ENCODE data around the gene CCDC182. TPM values are rescaled to one million over a fixed set of nuclear protein-coding genes. Genes with fewer than 3 reads are reported as not detected.

The CCDC182 gene
- total RNA-seq = not detected in 2 replicates
- polyA plus RNA-seq (2012) = not detected

DNA sequence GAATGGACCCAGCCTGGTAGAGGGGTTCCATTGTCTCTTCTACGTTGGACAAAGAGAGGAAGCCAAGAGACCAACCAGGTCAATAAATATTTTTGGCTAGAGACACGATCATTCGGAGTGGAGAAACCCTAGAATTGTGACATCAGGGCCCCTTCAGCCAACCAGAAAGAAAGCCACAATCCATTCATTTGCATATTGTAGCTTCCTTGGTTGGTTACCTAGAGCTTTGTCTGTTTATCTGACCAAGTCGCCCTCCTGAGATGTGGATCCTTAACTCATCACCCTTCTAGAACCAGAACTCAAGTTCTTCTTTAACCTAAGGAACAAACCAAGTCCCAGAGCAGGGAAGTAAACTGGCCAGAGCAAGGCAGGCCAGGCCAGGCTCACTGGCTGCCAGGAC, at the start of gene CCDC182:
TSS of gene CCDC182 (minus strand) at position 58 of the 400 bp plus-strand sequence. CDS start at position 31, 27 bp downstream.
- no peak for DNase-seq (ENCODE audit: low read depth)

DNA sequence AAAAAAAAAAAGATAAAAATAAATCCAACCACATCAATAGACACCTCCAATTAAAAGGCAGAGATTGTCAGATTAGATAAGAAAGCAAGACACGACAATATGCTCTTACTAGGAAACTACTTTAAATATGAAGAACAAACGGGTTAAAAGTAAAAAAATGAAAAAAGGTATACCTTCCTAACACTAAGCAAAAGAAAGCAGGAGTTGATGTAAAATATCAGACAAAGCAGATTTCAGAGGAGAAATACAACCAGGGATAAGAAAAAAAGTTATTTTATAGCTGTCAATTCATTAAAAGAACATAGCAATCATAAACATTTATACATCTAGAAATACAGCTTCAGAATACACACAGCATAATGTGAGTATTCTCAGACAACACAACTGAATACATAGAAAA, 49.7 kb upstream of the CCDC182 start:
- DNase-seq (ENCODE audit: low read depth) = no peak

DNA sequence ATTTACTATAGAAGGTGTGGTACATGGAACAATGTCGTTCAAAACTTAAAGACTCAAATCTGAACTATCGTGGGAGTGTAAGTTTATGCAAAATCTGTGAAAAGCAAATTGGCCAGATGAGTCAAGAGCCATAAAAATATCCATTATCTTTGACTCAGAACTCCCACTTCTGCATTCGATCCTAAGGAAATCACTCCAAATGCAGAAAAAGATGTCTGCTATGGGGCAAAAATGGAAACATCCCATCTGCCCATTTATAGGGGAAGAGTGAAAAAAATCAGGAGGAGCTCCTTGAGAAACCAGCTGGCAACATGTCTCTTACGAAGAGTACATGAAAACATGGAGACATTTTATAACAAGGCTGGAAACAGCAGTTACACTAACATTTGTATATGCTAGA, 43.6 kb upstream of the CCDC182 start:
- no peak for DNase-seq (ENCODE audit: low read depth)

DNA sequence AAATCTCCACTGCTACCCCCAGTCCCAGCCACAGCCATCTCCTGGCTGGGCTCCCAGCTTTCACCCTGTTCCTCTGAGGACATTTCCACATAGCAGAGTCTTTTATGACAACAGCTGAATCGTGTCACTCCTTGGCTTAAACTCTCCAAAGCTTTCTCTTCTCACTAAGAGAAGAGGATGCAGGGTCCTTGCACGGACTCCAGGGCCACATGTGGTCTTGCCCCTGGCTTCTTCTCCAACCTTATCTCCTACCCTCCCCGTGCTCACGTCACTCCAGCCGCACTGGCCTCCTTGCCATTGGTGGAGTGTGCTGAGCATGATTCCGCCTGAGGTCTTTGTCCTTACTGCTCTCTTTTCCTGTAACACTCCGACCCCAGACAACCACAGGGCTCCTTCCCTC, 39.9 kb upstream of the CCDC182 start:
- DNase-seq (ENCODE audit: low read depth) = peak; percentile 69

DNA sequence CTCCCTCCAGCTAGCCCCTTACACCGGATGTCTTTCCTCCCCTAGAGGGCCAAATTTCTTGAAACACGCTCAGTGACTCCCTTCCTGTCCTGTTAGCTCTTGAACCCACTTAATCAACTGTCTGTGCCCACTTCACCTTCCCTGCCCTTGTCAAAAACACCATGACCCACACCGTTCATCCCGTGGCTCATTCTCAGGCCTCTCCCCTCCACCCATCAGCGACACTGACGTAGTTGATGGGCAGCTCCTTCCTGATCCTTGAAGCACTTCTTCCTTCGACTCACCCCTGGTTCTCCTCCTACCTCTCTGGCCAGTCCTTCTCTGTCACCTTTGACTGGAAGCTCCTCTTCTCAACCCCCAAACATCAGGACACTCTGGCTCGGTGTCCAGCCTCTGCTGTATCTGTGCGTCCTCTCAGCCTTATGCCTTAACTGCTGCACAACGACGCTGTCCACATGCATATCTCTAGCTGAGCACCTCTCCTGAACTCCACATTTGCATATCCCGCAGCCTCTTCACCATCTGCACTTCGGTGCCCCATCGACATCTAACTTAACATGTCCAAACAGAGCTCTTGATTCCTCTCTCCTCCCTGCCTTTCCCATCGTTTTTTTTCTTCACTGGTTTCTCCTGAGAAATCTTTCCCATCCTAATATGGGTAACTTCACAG, 39.3 kb upstream of the CCDC182 start:
- DNase-seq (ENCODE audit: low read depth) = no peak

DNA sequence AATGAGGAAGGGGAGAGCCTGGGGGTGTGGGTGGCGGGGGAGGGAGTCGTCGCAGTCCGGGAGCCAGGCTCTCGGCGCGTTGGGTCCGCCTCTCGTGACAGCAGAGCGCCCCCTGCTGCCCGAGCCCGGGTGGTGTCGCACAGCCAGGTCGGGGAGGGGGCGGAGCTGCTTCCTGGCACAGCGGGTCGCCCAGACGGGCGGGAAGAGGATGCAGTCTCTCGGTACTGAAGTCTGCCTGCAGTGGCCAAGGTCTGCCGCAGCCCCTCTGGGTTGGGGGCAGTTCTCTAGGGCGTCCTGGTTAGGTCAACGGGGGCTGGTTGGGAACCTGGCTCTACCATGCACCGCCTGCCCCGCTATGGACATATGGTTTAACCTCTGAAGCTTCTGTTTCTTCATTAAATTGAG, 38.2 kb upstream of the CCDC182 start:
- DNase-seq (ENCODE audit: low read depth) = peak; percentile 73

DNA sequence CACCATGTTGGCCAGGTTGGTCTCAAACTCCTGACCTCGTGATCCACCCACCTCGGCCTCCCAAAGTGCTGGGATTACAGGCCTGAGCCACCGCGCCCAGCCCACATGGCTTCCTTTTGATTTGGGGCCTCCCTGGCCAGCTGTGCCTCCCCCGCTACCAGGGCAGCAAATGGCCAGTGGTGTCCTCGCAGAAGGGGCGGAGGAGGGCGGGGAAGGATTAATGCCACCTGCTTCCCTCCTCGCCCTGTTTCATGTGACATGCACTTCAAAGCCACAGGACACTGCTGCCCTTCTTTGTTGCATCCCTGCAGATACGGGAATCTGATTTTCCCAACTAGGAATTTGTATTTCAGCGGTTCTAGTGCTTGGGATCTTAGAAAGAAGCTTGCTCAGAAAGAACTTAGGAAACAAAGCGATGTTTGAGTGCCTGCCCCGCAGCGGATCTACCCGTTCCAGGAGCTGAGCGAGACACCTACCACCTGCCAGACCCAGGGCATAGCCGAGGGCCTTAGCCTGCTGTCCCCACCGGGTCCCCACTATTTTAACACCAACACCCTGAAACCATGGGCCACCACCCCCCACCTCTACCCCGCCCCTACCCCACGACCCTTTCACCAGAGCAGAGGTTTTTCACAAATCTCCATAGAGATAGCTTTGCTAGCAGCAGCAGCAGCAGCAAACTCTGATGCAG, 37.7 kb upstream of the CCDC182 start:
- peak; percentile 95 for DNase-seq (ENCODE audit: low read depth)

DNA sequence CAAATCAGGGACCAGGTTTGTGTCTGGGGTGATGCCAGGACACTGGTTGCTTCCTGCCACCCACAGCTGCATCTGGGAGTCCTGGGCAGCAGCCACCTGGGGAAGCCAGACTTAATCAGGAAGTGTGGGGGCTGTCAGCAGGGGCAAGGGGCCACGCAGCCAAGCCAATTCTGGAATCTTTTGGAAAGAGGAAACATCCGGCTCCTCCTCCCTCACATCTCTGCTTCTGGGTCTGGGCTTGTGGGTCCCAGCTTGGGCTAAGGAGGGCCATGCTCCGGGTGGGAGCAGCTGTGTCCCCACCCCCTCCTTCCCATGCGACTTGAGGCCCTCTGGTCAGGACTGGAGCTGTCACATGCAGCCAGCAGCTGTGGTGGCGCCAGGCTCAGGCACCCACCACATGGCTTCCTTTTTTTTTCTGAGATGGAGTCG, 37.0 kb upstream of the CCDC182 start:
- peak; percentile 71 for DNase-seq (ENCODE audit: low read depth)

DNA sequence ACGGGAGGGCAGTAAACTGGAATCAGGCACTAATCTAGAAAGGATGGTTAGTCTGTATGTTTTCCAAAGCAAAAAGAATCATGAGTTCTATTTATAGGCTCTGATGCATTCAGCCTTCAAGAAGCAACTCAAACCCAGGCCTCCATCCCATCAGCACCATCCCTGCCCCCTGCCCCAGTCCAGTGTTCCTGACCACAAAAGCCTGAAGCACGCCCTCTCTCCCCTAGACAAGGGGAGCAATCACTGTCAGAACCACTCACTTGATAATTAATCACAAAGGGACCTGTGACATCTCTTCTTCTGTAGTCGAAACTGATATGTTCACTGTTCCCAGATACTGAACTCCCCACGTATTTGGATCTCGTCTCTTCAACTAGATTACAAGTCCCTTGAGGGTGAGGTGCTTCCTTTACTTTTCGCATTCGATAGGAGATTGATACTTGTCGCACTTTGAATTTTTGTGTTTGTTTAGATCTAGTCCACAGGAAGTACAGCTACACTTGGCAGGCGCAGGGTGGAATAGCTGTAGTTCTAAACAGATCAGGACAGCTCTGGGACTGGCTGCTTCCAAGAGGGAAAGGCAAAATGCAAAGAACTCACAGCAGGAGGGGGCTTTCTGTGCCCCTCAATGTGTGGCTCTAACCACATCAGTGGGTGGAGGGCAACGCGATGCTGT, 36.4 kb upstream of the CCDC182 start:
- peak; percentile 74 for DNase-seq (ENCODE audit: low read depth)

DNA sequence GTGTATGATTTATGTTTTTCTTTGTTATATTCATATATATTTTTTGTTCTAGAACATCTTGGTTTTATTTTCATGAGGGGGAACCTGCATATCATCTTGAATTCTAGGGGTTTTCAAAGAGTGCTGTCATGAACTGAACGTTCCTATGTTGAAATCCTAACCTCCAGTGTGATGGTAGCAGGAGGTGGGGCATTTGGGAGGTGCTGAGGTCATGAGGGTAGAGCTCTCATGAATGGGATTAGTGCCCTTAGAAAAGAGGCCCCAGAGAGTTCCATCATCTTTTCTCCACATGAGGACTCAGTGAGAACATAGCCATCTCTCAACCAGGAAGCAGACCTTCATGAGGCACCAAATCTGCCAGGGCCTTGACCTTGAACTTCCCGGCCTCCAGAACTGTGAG, 34.6 kb upstream of the CCDC182 start:
- DNase-seq (ENCODE audit: low read depth) = no peak

DNA sequence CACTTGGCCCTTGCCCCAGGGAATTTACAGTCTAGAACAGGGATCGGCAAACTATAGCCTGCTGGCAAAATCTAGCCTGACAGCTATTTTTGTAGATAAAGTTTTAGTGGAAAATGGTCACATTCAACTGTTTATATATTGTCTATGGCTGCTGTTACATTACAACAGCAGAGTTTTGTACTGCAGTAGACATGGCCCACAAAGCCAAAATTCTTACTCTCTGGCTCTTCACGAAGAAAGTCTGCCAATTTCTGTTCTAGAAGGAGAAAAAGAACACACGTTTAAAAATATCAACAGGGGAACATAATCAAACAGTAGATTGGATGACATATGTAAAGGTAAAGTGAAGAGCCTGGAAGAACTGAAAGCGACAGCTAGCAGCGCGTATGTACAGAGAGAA, 33.2 kb upstream of the CCDC182 start:
- DNase-seq (ENCODE audit: low read depth) = no peak

DNA sequence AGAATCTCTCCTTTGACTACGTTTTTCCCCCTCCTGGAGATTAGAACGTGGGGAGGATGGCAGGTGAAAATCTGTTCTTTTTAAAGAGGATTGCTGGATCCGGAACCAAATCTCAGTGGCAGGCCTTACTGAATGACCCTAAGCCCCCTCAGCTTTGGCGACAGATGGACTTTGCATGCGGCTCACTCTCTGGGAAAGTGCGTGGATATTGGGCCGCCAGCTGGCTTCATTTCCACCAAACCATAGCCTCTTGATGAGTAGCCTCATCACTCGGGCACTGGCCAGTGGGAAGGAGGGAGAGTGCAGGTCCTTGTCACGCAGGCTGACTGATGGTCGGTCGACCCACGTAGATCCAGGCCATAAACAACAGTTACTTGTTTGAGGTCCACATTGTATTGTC, 31.3 kb upstream of the CCDC182 start:
- DNase-seq (ENCODE audit: low read depth) = no peak

DNA sequence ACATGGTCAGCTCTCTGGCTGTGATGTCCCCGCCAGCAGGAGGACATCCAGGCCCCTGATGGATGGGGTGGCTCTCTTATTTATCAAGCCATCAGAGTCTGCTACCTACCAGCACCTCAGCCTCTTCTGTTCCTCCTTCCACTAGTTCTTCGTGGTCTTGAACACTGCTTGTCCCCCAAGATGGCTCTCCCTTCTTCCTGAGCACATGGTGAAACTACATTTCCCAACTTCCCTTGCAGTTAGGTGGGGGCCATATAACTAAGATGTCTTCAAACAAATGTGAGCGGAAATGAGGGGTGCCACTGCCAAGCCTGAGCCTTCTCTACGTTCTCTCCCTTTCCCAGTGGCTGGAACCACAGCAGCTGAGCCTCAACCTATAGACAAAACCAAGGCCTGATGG, 29.8 kb upstream of the CCDC182 start:
- no peak for DNase-seq (ENCODE audit: low read depth)

DNA sequence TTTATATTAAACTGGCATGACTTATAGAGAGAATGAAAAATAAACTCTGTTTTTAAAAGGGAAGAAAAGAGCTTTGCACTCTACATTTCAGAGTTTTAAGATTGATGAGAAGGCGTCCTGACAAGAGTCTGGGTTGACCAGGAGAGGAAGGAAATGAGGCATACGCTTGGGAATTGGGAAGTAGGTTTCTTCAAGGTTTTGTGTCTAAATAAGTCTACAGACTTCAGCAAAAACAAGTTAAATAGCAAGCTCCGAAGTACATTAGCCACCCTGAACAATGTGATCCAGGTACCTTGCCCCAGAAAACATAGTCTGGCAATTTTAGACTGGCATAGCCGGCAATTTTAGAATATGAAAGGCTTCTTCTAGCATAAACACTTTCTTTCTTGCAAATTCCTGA, 28.5 kb upstream of the CCDC182 start:
- DNase-seq (ENCODE audit: low read depth) = no peak

DNA sequence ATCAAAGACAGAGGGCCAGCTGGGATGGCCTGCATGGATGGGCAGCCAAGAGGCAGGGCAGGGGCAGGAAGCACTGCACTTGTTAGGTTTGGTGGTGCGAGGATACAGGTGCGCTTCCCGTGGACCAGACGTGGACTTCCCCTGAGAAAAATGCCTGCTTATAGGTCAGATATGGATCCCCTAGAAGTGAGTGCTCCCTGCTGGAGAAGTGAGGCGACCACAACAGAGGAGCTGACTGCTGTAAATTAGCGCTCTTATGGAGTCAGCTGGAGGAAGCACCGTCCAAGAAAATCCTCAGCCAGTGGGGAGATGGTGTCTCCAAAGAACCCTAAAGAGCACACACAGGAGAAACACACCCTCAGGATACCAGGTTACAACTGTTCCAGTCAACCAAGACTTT, 27.7 kb upstream of the CCDC182 start:
- no peak for DNase-seq (ENCODE audit: low read depth)

DNA sequence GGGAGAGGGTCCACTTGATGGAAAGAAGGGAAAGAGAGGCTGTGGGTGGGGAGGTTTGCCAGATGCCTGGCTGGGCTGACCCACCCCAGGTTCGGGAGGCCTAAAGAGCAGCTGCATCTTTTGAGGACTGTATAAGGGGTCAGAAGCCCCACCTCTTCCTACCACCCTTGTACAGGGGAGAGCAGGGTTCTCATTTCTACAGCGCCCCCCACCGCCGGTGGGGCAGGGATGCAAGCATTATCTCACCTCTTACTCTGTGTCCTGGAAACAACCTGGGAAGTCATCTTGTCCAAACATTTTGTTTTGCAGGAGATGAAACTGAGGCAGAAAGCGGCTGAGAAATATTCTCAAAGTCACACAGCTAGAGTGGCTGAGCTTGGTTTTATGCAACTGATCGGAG, 22.5 kb upstream of the CCDC182 start:
- DNase-seq (ENCODE audit: low read depth) = no peak

DNA sequence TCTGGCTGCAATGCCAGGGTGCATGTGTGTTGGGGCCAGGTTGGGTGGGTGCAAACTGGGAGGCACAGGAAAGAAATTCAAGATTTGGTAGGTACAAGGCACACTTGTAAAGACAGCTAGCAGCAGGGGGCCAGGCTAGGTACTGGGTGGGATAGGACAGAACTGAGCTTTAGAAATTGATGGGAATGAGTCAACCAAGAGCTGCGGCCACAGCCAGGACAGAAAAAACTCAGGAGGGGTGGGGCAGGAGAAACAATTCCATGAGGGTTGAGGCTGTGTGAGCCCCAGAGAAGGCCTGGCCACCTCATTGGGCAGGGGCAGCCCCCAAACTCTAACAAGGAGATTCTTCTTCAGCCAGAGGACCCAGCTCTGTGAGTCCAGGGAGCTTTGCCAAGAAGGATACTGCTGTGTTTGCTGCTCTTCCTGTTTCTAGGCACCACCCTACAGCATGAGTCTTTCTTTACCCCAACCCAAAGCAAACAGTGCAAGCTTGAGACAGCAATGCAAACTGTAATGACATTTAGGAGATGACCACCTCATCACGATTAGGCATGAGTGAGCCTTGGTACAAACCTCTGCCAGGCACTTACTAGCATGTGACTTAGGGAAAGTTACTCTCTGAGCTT, 21.3 kb upstream of the CCDC182 start:
- DNase-seq (ENCODE audit: low read depth) = no peak

DNA sequence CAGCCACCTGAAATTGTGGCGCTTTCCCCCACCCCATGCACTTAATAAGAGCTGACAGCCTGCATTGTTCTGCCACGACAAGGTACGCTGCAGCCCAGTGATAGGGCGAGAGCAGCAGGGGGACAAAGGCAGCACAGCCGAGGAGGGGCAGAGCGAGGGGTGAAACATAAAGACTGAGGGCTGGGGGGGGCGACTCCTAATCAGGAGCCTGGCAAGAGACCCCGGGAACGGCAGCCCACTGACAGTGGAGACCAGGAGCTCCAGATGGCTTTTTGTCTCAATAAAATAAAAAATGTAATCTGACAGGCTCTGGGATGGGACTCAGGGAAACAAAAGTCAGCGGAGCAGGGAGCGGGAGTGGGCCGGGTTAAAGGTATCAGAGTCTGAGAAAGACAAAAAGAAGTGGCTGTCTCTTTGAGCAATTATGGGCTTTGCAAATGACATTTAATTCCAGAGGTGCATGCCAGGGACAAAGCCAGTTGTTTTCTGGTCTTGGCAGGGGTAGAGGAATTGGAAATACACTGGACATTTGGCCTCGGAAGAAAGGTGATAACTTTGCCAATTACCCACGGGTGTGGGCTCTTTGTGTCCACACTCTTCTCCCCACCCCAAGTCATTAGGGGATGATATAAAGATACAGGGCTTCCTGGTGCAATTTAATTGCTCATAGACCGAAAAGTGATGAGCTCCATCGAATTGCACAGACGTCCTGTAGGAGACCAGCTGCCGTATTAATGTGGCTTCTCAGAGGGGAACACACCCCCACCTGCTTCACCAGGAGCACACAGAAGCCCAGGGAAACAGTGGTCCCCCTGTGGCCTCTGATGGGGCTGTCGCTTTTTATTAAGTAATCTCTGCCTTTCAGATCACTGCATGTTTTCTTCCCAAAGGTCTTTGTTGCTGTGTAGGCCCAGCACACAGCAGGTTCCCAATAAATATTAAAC, 17.6 kb upstream of the CCDC182 start:
- no peak for DNase-seq (ENCODE audit: low read depth)

DNA sequence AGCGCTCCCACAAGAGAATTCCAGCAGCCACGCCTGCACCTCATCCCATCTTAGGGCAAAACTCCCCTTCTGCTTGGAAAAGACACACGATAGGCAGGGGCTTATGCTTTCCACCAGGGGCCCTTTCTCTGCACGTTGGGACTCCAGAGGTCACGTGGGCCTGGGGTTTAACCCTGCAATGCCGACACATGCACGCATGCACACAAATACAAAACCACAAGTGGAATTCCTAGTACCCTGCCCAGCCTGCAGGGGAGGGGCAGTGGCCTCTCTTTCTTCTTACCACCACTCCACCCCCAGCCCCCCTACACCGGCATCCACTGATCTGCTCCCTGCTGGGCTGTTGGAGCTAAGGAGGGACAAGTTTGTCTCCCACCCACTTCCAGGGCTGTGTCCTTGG, 16.8 kb upstream of the CCDC182 start:
- peak; percentile 9 for DNase-seq (ENCODE audit: low read depth)

DNA sequence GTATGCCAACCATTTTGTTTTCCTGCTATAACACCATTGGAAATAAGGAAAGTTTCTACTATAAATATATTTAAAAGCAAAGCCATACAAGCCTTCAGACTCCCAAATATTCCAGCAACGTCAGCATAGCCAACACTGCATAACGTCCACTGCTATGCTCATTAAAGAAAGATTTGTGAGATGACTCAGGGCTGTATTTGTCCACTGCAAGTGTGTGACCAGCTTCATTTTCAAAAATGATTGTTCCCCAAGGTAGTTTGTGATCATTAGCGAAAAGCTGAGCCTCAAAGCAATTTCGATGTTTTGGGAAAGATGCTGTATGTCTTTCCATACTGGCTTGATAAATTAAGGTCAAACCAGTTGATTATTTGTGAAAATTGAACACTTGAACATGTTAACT, 14.9 kb upstream of the CCDC182 start:
- no peak for DNase-seq (ENCODE audit: low read depth)

DNA sequence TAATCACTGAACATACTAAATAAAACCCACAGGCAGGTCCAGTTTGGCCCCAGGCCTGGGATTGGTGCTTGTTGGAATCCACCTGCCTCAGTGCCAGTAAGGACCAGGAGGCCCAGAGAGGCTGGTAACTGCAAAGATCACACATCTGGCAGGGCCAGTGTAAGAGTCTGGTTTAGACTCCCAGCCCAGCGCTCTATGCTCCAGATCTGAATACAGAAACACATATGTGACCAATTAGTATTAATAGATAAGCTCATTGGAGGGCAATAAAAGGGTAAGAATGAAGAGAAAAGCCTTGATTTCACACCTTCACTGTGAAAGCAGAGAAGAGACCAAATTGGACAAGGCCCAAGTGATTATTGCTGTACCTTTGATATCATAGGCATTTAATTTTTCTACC, 13.6 kb upstream of the CCDC182 start:
- DNase-seq (ENCODE audit: low read depth) = no peak

All from myocyte (in vitro differentiated cells).